Endothelial cell of umbilical vein (primary cell): Measurements from ENCODE around the gene MMP21. TPM values are rescaled to one million over a fixed set of nuclear protein-coding genes. Genes with fewer than 3 reads are reported as not detected.

Experiments
- BruUV-seq: library from RNA; stranded (reverse); fragments of 400-500 nt; replicated peaks from 2 replicates; lab custom pipeline; 2021; lab: Mats Ljungman, UMichigan
- CTCF ChIA-PET: fragments of 300-600, 350-600 bp; sonication (Branson Sonifier 250); formaldehyde crosslinking; loops from one replicate; lab custom pipeline; 2021; ENCODE audit warnings: antibody characterized with exemption, inconsistent platforms; lab: Charles Lee
- POLR2A ChIA-PET: fragments of 300-600, 350-600 bp; sonication (Branson Sonifier 250); formaldehyde crosslinking; loops from one replicate; lab custom pipeline; 2021; ENCODE audit warnings: antibody characterized with exemption, inconsistent platforms; lab: Charles Lee
- DNase-seq: peaks from one replicate; pipeline ENCODE4 v3.0.0-alpha.2; 2011; ENCODE audit warnings: low read depth, low spot score
- FAIRE-seq: peaks from 2 replicates; lab custom pipeline; 2011; peaks lifted over from hg19 to GRCh38; lab: Jason Lieb, UNC
- H2AFZ ChIP-seq: 2 replicates; pipeline ENCODE4 v1.6.0; 2012; ENCODE audit warnings: low read depth, low read length, control low read depth, inconsistent platforms
- H3K27ac ChIP-seq: 2 replicates; pipeline ENCODE4 v1.5.1; 2011; ENCODE audit warnings: low read depth, mild to moderate bottlenecking, control low read depth, low read length, moderate library complexity; ENCODE audit not compliant: insufficient read depth
- H3K27me3 ChIP-seq, 2 experiments: 2 replicates each; pipeline versions ENCODE4 v1.6.0 to v1.6.1; 2011; ENCODE audit warnings: low read length in 2 of 2, mixed read lengths in 1 of 2; ENCODE audit not compliant: control insufficient read depth in 2 of 2, insufficient read depth in 2 of 2
- H3K36me3 ChIP-seq, 2 experiments: 2 replicates in 1 of 2; 3 replicates in 1 of 2; pipeline ENCODE4 v1.5.1; 2011; ENCODE audit warnings: low read length in 2 of 2, mild to moderate bottlenecking in 1 of 2, moderate library complexity in 1 of 2; ENCODE audit not compliant: control insufficient read depth in 2 of 2, insufficient read depth in 2 of 2; ENCODE audit errors: extremely low read depth in 1 of 2
- H3K4me1 ChIP-seq: 3 replicates; pipeline ENCODE4 v1.5.1; 2011; ENCODE audit warnings: mild to moderate bottlenecking, low read length; ENCODE audit not compliant: control insufficient read depth, insufficient read depth; ENCODE audit errors: extremely low read depth
- H3K4me2 ChIP-seq: 2 replicates; pipeline ENCODE4 v1.6.1; 2011; ENCODE audit warnings: low read length, control low read depth, mixed read lengths; ENCODE audit not compliant: insufficient read depth
- H3K4me3 ChIP-seq, 3 experiments: fragments of 200-600 bp in 1 of 3; sonication (generic), shearing (Covaris generic) in 1 of 3; replicated peaks in 1 of 3; 2 replicates each; pipeline ENCODE4 v1.5.1; 2011 to 2016; ENCODE audit warnings: control low read depth in 3 of 3, low read length in 3 of 3, mild to moderate bottlenecking in 2 of 3, inconsistent platforms in 1 of 3, low read depth in 1 of 3, moderate library complexity in 1 of 3; ENCODE audit not compliant: insufficient read depth in 1 of 3
- H3K79me2 ChIP-seq: 2 replicates; pipeline ENCODE4 v1.6.0; 2012; ENCODE audit warnings: low read length, inconsistent platforms; ENCODE audit not compliant: control insufficient read depth, insufficient read depth
- H3K9ac ChIP-seq: replicated peaks from 2 replicates; pipeline ENCODE3; 2011; ENCODE audit warnings: low read length, control low read depth; ENCODE audit not compliant: insufficient read depth; ENCODE audit errors: extremely low read depth
- H3K9me1 ChIP-seq: replicated peaks from 3 replicates; pipeline ENCODE4 v1.6.0; 2011; ENCODE audit warnings: mild to moderate bottlenecking, low read length; ENCODE audit not compliant: control insufficient read depth, insufficient read depth; ENCODE audit errors: extremely low read depth
- H3K9me3 ChIP-seq: replicated peaks from 2 replicates; pipeline ENCODE4 v1.5.1; 2012; ENCODE audit warnings: low read length, inconsistent platforms; ENCODE audit not compliant: control insufficient read depth, insufficient read depth
- H4K20me1 ChIP-seq: replicated peaks from 2 replicates; pipeline ENCODE3; 2011; ENCODE audit warnings: mild to moderate bottlenecking, low read length; ENCODE audit not compliant: control insufficient read depth, insufficient read depth; ENCODE audit errors: extremely low read depth
- EZH2 ChIP-seq: IDR thresholded peaks from 2 replicates; pipeline ENCODE4 v1.6.1; 2012; ENCODE audit warnings: borderline replicate concordance, low read depth, mild to moderate bottlenecking, moderate library complexity, low read length, inconsistent platforms; ENCODE audit not compliant: severe bottlenecking
- FOS ChIP-seq: IDR thresholded peaks from 2 replicates; pipeline ENCODE4 v1.6.1; 2011; ENCODE audit warnings: mild to moderate bottlenecking, low read length, moderate library complexity, borderline replicate concordance; ENCODE audit not compliant: insufficient read depth
- GATA2 ChIP-seq: IDR thresholded peaks from 2 replicates; pipeline ENCODE4 v1.7.0; 2011; ENCODE audit warnings: low read depth, mild to moderate bottlenecking, moderate library complexity, mixed read lengths, low read length; ENCODE audit not compliant: insufficient read length, insufficient read depth
- JUN ChIP-seq: IDR thresholded peaks from 2 replicates; pipeline ENCODE4 v1.6.1; 2011; ENCODE audit warnings: borderline replicate concordance, low read depth; ENCODE audit not compliant: insufficient read length, insufficient read depth
- MYC ChIP-seq: IDR thresholded peaks from one replicate; pipeline ENCODE4 v1.6.1; 2011; ENCODE audit warnings: mild to moderate bottlenecking, low read depth, low read length
- POLR2A ChIP-seq: IDR thresholded peaks from 2 replicates; pipeline ENCODE4 v1.6.1; 2012; ENCODE audit warnings: low read depth, mild to moderate bottlenecking, control low read depth, low read length
- POLR2AphosphoS5 ChIP-seq: IDR thresholded peaks from 2 replicates; pipeline ENCODE4 v1.6.1; 2012; ENCODE audit warnings: low read depth, mild to moderate bottlenecking, control low read depth, low read length, moderate library complexity; ENCODE audit not compliant: insufficient read depth
- dilution Hi-C: fragments of 300-500 bp; cut with MboI; formaldehyde crosslinking; loops from one replicate; pipeline ENCODE4 v1.15.0; 2019; ENCODE audit warnings: low sequenced_read_pairs; ENCODE audit not compliant: extremely low pct_ligation_motif_present
- intact Hi-C: fragments of 100-400 bp; cut with micrococcal nuclease; formaldehyde crosslinking; loops from one replicate; pipeline ENCODE4 v1.10.0; 2022
- polyA plus RNA-seq, 4 experiments: library from polyadenylated mRNA; depleted of rRNA in 3 of 4; stranded (reverse) in 3 of 4; unstranded in 1 of 4; fragments of >200 nt; gene quantifications; 2 replicates each; pipeline versions ENCODE4 v1.2.1 to v1.2.3, GENCODE V29; 2011 to 2012; ENCODE audit warnings: missing spikeins in 1 of 4
- total RNA-seq: library from RNA; stranded (reverse); gene quantifications from 2 replicates; pipeline ENCODE4 v1.2.3, GENCODE V29; 2021
- TF ChIP-seq, protein P1 (sequence below): IDR thresholded peaks from 2 replicates; pipeline ENCODE4 v1.6.1; 2011; ENCODE audit not compliant: insufficient read depth, insufficient read length
- TF ChIP-seq, protein P2 (sequence below), 2 donors: IDR thresholded peaks; 1 replicate in 1 of 2; 2 replicates in 1 of 2; pipeline ENCODE4 v1.5.1; 2011; ENCODE audit warnings: low read length in 2 of 2, mild to moderate bottlenecking in 2 of 2, moderate library complexity in 2 of 2, control low read depth in 1 of 2, inconsistent platforms in 1 of 2, low read depth in 1 of 2; ENCODE audit not compliant: insufficient read depth in 1 of 2; ENCODE audit errors: extremely low read depth in 1 of 2

MMP21 gene
- total and polyA plus RNA-seq, 2 donors (not counting 3 experiments of a cell fraction or from before 2014, with no cell fraction given): 0.06 TPM; not detected in 1

DNA sequence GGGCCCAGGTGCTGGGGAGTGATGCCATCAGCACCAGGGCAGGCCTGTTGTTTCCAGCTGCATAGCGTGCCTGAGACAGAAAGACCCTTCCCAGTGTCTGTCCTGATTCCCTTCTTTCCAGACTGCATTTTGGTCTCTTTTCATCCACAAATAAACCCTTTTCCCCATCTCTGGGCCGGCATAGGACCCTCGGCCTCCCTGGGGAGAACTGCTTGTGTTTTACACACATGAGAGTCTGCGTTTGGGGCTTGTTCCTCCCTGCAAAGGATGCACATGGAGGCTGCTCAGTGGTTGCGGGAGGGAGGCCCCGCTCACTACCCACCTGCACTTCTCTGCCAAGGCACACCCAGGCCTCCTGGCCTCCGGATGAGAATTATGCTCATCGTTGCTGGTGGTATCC is 5.8 kb upstream of the MMP21 start:
- intact Hi-C loops: no loop called here
- Histone ChIP-seq H3K27ac (no peak overlapping the region), H3K79me2 (no peaks in the 10 kb centered on the region), H2AFZ (no peak overlapping the region), H3K27me3 (peaks cover 0 to 2% of the 10 kb centered on the region in 2 experiments), H3K4me1 (no peaks in the 10 kb centered on the region), H3K9me1 (no peaks in the 10 kb centered on the region), H3K4me2 (no peak overlapping the region), H4K20me1 (no peaks in the 10 kb centered on the region), H3K36me3 (no peaks in the 10 kb centered on the region), H3K9ac (no peak overlapping the region), H3K9me3 (no peaks in the 10 kb centered on the region), H3K4me3 (no peak overlapping the region)
- TF ChIP-seq, protein P1, sequence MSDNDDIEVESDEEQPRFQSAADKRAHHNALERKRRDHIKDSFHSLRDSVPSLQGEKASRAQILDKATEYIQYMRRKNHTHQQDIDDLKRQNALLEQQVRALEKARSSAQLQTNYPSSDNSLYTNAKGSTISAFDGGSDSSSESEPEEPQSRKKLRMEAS: no peak
- no peak for TF ChIP-seq POLR2A
- no peak for TF ChIP-seq JUN
- TF ChIP-seq FOS: no peak
- TF ChIP-seq MYC: no peak
- no peak for TF ChIP-seq GATA2
- TF ChIP-seq, protein P2, sequence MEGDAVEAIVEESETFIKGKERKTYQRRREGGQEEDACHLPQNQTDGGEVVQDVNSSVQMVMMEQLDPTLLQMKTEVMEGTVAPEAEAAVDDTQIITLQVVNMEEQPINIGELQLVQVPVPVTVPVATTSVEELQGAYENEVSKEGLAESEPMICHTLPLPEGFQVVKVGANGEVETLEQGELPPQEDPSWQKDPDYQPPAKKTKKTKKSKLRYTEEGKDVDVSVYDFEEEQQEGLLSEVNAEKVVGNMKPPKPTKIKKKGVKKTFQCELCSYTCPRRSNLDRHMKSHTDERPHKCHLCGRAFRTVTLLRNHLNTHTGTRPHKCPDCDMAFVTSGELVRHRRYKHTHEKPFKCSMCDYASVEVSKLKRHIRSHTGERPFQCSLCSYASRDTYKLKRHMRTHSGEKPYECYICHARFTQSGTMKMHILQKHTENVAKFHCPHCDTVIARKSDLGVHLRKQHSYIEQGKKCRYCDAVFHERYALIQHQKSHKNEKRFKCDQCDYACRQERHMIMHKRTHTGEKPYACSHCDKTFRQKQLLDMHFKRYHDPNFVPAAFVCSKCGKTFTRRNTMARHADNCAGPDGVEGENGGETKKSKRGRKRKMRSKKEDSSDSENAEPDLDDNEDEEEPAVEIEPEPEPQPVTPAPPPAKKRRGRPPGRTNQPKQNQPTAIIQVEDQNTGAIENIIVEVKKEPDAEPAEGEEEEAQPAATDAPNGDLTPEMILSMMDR (IDR thresholded peaks at IDR 0.05; ENCODE audit: extremely low read depth in 1 of 2, insufficient read depth in 1 of 2, low read depth in 1 of 2, low read length in 2 of 2): no peak
- TF ChIP-seq POLR2AphosphoS5: no peak
- TF ChIP-seq EZH2: no peak
- CTCF ChIA-PET: no interaction called here
- DNase-seq (no peak), FAIRE-seq (no peak)
- BruUV-seq: no TSS peak
- dilution Hi-C loops: no loop called here
- POLR2A ChIA-PET: no interaction called here
